Measurements from ENCODE around the gene IMMP2L.

Gene IMMP2L

GRCh38 chr7:111485701-111486380 lies 76.5 kb downstream of the IMMP2L start:
- H3K4me3 ChIP-seq (ENCODE audit: low read depth, low read length) = no peak overlapping the region
- TF ChIP-seq CTCF (IDR thresholded peaks at IDR 0.05; ENCODE audit: borderline replicate concordance, insufficient read depth, low read depth, low read length) = no peak

GRCh38 chr7:111483078-111483477 lies 79.2 kb downstream of the IMMP2L start:
- TF ChIP-seq CTCF (IDR thresholded peaks at IDR 0.05; ENCODE audit: borderline replicate concordance, insufficient read depth, low read depth, low read length) = no peak
- no peak overlapping the region for H3K4me3 ChIP-seq (ENCODE audit: low read depth, low read length)

- TF ChIP-seq CTCF (IDR thresholded peaks at IDR 0.05; ENCODE audit: borderline replicate concordance, insufficient read depth, low read depth, low read length) = no peak
- no peak overlapping the region for H3K4me3 ChIP-seq (ENCODE audit: low read depth, low read length)
These were observed 84.6 kb downstream of the IMMP2L start for GRCh38 chr7:111477462-111478225.

GRCh38 chr7:111476586-111477293 lies 85.6 kb downstream of the IMMP2L start:
- no peak for TF ChIP-seq CTCF (IDR thresholded peaks at IDR 0.05; ENCODE audit: borderline replicate concordance, insufficient read depth, low read depth, low read length)
- H3K4me3 ChIP-seq (ENCODE audit: low read depth, low read length) = no peak overlapping the region

DNA sequence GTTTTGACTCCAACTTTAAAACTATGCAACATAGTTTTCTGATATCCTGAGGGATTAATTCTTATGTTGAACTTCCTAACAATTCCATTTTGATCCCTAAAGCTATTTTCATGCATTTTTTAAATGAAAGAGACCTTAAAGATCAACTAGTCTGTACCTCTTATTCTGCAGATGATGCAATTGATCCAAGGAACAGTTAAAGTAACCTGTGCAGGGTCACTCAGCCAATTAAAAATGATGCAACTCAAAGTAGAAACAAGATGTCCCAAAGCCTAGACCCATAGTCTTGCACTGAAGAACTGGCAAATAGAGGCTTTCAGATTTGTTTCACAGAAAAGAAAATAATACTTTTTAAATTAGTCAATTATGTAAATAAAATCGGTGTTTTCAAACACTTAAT lies 86.3 kb downstream of the IMMP2L start:
- no peak overlapping the region for H3K4me3 ChIP-seq (ENCODE audit: low read depth, low read length)
- no peak for TF ChIP-seq CTCF (IDR thresholded peaks at IDR 0.05; ENCODE audit: borderline replicate concordance, insufficient read depth, low read depth, low read length)

DNA sequence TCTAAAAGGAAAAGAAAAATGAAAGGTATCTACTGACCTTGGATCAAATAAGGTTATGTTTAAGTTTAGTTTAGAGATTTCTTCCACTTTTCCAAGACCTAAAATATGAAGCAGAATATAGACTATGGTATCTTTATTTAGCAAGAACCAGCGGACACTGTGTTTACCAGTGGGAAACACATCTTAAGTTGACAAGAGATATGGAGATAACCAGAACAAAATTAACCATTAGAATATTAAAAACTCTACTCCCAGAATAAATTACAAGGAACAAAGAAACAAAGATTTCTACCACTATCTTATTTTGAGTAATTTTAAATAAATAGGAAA lies 86.9 kb downstream of the IMMP2L start:
- TF ChIP-seq CTCF (IDR thresholded peaks at IDR 0.05; ENCODE audit: borderline replicate concordance, insufficient read depth, low read depth, low read length) = no peak
- H3K4me3 ChIP-seq (ENCODE audit: low read depth, low read length) = no peak overlapping the region

Measured in GM12875 (cell line).